Esophagus squamous epithelium (tissue), 4 donors: Measurements from ENCODE around the gene NRXN2.

Experiments used
- CTCF ChIP-seq, 6 experiments: fragments of 450-650 bp in 4 of 6; fragments of 200-600 bp in 2 of 6; sonication (generic) in 2 of 6; IDR thresholded peaks; one replicate each; pipeline ENCODE4 v1.5.1; 2016 to 2019; ENCODE audit warnings: antibody characterized with exemption in 6 of 6, mild to moderate bottlenecking in 4 of 6, moderate library complexity in 4 of 6
- POLR2A ChIP-seq, 4 donors: fragments of 450-650 bp; IDR thresholded peaks; one replicate each; pipeline ENCODE4 v1.6.1; 2017; ENCODE audit warnings: antibody characterized with exemption in 4 of 4, mild to moderate bottlenecking in 4 of 4, moderate library complexity in 3 of 4

- TF ChIP-seq CTCF (IDR thresholded peaks at IDR 0.05) (no peak), POLR2A (IDR thresholded peaks at IDR 0.05) (no peak)
Observed at GRCh38 chr11:64608636-64609035, 114.4 kb downstream of the NRXN2 start.
